Measurements from ENCODE around the gene GRIP1. TPM values are rescaled to one million over a fixed set of nuclear protein-coding genes. Genes with fewer than 3 reads are reported as not detected.

GRIP1 gene
- total and polyA plus RNA-seq, 2 donors (not counting 1 experiment from before 2014, with no cell fraction given) = 0.12 TPM; not detected in 1

- no peaks in the 10 kb centered on the region for H3K4me1 ChIP-seq (ENCODE audit: control insufficient read depth, extremely low read depth, insufficient read depth, low read length)
- no peak for DNase-seq (ENCODE audit: low read depth in 2 of 2)
- no peak overlapping the region for H3K9ac ChIP-seq (ENCODE audit: insufficient read depth, low read length)
- no peak overlapping the region for H3K4me3 ChIP-seq (replicated peaks in 1 of 4; ENCODE audit: control extremely low read depth in 1 of 4, insufficient read depth in 1 of 4, low read depth in 3 of 4, low read length in 4 of 4)
- H3K27ac ChIP-seq (ENCODE audit: insufficient read depth, low read length) = no peak overlapping the region
- no peak overlapping the region for H2AFZ ChIP-seq (ENCODE audit: low read length)
- H3K79me2 ChIP-seq (ENCODE audit: control insufficient read depth, insufficient read depth, low read length) = no peaks in the 10 kb centered on the region
- TF ChIP-seq EZH2 (IDR thresholded peaks at IDR 0.05; ENCODE audit: low read length, missing control alignments) = no peak
- TF ChIP-seq CTCF (conservative IDR thresholded peaks at IDR 0.05 in 1 of 2, IDR thresholded peaks at IDR 0.05 in 1 of 2; ENCODE audit: low read depth in 1 of 2, low read length in 2 of 2) = no peak
- no peaks in the 10 kb centered on the region for H4K20me1 ChIP-seq (ENCODE audit: control insufficient read depth, extremely low read depth, insufficient read depth, low read length)
- no peak overlapping the region for H3K4me2 ChIP-seq (ENCODE audit: extremely low read depth, insufficient read depth, low read length)
- no peaks in the 10 kb centered on the region for H3K9me3 ChIP-seq (ENCODE audit: control insufficient read depth, insufficient read depth, low read depth, low read length)
- no peaks in the 10 kb centered on the region for H3K27me3 ChIP-seq (ENCODE audit: control insufficient read depth, insufficient read depth, low read length)
- H3K36me3 ChIP-seq (ENCODE audit: control insufficient read depth, insufficient read depth, low read length) = no peaks in the 10 kb centered on the region
Observed at GRCh38 chr12:66331814-66332213, 347.1 kb downstream of the GRIP1 start.

GRCh38 chr12:66331016-66331415, 347.9 kb downstream of the GRIP1 start:
- no peaks in the 10 kb centered on the region for H3K27me3 ChIP-seq (ENCODE audit: control insufficient read depth, insufficient read depth, low read length)
- H4K20me1 ChIP-seq (ENCODE audit: control insufficient read depth, extremely low read depth, insufficient read depth, low read length) = no peaks in the 10 kb centered on the region
- no peak overlapping the region for H3K4me2 ChIP-seq (ENCODE audit: extremely low read depth, insufficient read depth, low read length)
- H3K79me2 ChIP-seq (ENCODE audit: control insufficient read depth, insufficient read depth, low read length) = no peaks in the 10 kb centered on the region
- H3K27ac ChIP-seq (ENCODE audit: insufficient read depth, low read length) = no peak overlapping the region
- no peak overlapping the region for H3K4me3 ChIP-seq (replicated peaks in 1 of 4; ENCODE audit: control extremely low read depth in 1 of 4, insufficient read depth in 1 of 4, low read depth in 3 of 4, low read length in 4 of 4)
- no peaks in the 10 kb centered on the region for H3K4me1 ChIP-seq (ENCODE audit: control insufficient read depth, extremely low read depth, insufficient read depth, low read length)
- H2AFZ ChIP-seq (ENCODE audit: low read length) = no peak overlapping the region
- no peak for DNase-seq (ENCODE audit: low read depth in 2 of 2)
- no peaks in the 10 kb centered on the region for H3K9me3 ChIP-seq (ENCODE audit: control insufficient read depth, insufficient read depth, low read depth, low read length)
- H3K36me3 ChIP-seq (ENCODE audit: control insufficient read depth, insufficient read depth, low read length) = no peaks in the 10 kb centered on the region
- H3K9ac ChIP-seq (ENCODE audit: insufficient read depth, low read length) = no peak overlapping the region
- TF ChIP-seq EZH2 (IDR thresholded peaks at IDR 0.05; ENCODE audit: low read length, missing control alignments) = no peak
- TF ChIP-seq CTCF (conservative IDR thresholded peaks at IDR 0.05 in 1 of 2, IDR thresholded peaks at IDR 0.05 in 1 of 2; ENCODE audit: low read depth in 1 of 2, low read length in 2 of 2) = no peak

- H3K27ac ChIP-seq (ENCODE audit: insufficient read depth, low read length) = no peak overlapping the region
- peak in 1 of 2 donors; percentile 78 for DNase-seq (ENCODE audit: low read depth in 2 of 2)
- TF ChIP-seq EZH2 (IDR thresholded peaks at IDR 0.05; ENCODE audit: low read length, missing control alignments) (no peak), CTCF (conservative IDR thresholded peaks at IDR 0.05 in 1 of 2, IDR thresholded peaks at IDR 0.05 in 1 of 2; ENCODE audit: low read depth in 1 of 2, low read length in 2 of 2) (no peak)
- no peak overlapping the region for H2AFZ ChIP-seq (ENCODE audit: low read length)
- H3K4me3 ChIP-seq (replicated peaks in 1 of 4; ENCODE audit: control extremely low read depth in 1 of 4, insufficient read depth in 1 of 4, low read depth in 3 of 4, low read length in 4 of 4) = no peak overlapping the region
- H3K36me3 ChIP-seq (ENCODE audit: control insufficient read depth, insufficient read depth, low read length) = no peaks in the 10 kb centered on the region
- no peaks in the 10 kb centered on the region for H3K9me3 ChIP-seq (ENCODE audit: control insufficient read depth, insufficient read depth, low read depth, low read length)
- H3K4me1 ChIP-seq (ENCODE audit: control insufficient read depth, extremely low read depth, insufficient read depth, low read length) = no peaks in the 10 kb centered on the region
- no peaks in the 10 kb centered on the region for H4K20me1 ChIP-seq (ENCODE audit: control insufficient read depth, extremely low read depth, insufficient read depth, low read length)
- H3K9ac ChIP-seq (ENCODE audit: insufficient read depth, low read length) = no peak overlapping the region
- no peaks in the 10 kb centered on the region for H3K27me3 ChIP-seq (ENCODE audit: control insufficient read depth, insufficient read depth, low read length)
- H3K4me2 ChIP-seq (ENCODE audit: extremely low read depth, insufficient read depth, low read length) = no peak overlapping the region
- no peaks in the 10 kb centered on the region for H3K79me2 ChIP-seq (ENCODE audit: control insufficient read depth, insufficient read depth, low read length)
Observed at GRCh38 chr12:66329941-66330340, 348.9 kb downstream of the GRIP1 start.
